HS-5 (cell line): ENCODE results near the gene CDH15.
"Not testable (repeated sequence)": the region's sequence is repeated elsewhere in the genome, so short reads cannot be mapped to it uniquely, and the experiment has no call there.

Experiments
- DNase-seq: peaks from one replicate; pipeline ENCODE4 v3.0.0-alpha.2; 2012; ENCODE audit warnings: low read depth

The CDH15 gene

GRCh38 chr16:89155851-89156739, 15.5 kb upstream of the CDH15 start:
- DNase-seq = no peak

- DNase-seq = no peak
Measured at GRCh38 chr16:89156740-89157645, 14.6 kb upstream of the CDH15 start.

- no peak for DNase-seq
Measured at GRCh38 chr16:89157778-89158177, 13.8 kb upstream of the CDH15 start.

- no peak for DNase-seq
Measured at GRCh38 chr16:89159066-89159849, 12.3 kb upstream of the CDH15 start.

- DNase-seq = no peak
Measured at GRCh38 chr16:89159850-89160354, 11.6 kb upstream of the CDH15 start.

GRCh38 chr16:89160977-89161701, 10.4 kb upstream of the CDH15 start:
- no peak for DNase-seq

- DNase-seq = no peak
Measured at GRCh38 chr16:89161763-89162713, 9.5 kb upstream of the CDH15 start.

- DNase-seq = no peak
Measured at GRCh38 chr16:89163297-89163696, 8.3 kb upstream of the CDH15 start.

GRCh38 chr16:89164436-89164835, 7.1 kb upstream of the CDH15 start:
- DNase-seq = no peak

- no peak for DNase-seq
Measured at GRCh38 chr16:89164847-89165680, 6.5 kb upstream of the CDH15 start.

- not testable (repeated sequence) for DNase-seq
Measured at GRCh38 chr16:89165681-89165979, 5.9 kb upstream of the CDH15 start.

- DNase-seq = no peak
Measured at GRCh38 chr16:89166696-89167424, 4.7 kb upstream of the CDH15 start.

GRCh38 chr16:89167425-89167941, 4.1 kb upstream of the CDH15 start:
- no peak for DNase-seq

- no peak for DNase-seq
Measured at GRCh38 chr16:89168381-89169189, 3.0 kb upstream of the CDH15 start.

GRCh38 chr16:89169778-89170177, 1.8 kb upstream of the CDH15 start:
- DNase-seq = no peak

GRCh38 chr16:89170346-89171215, 967 bp upstream of the CDH15 start:
- no peak for DNase-seq

GRCh38 chr16:89172171-89172527, 601 bp downstream of the CDH15 start:
- no peak for DNase-seq
